Measurements from ENCODE around the gene S1PR4.

GRCh38 chr19:3189702-3190469 lies 11.3 kb downstream of the S1PR4 start:
- TF ChIP-seq, protein P1, sequence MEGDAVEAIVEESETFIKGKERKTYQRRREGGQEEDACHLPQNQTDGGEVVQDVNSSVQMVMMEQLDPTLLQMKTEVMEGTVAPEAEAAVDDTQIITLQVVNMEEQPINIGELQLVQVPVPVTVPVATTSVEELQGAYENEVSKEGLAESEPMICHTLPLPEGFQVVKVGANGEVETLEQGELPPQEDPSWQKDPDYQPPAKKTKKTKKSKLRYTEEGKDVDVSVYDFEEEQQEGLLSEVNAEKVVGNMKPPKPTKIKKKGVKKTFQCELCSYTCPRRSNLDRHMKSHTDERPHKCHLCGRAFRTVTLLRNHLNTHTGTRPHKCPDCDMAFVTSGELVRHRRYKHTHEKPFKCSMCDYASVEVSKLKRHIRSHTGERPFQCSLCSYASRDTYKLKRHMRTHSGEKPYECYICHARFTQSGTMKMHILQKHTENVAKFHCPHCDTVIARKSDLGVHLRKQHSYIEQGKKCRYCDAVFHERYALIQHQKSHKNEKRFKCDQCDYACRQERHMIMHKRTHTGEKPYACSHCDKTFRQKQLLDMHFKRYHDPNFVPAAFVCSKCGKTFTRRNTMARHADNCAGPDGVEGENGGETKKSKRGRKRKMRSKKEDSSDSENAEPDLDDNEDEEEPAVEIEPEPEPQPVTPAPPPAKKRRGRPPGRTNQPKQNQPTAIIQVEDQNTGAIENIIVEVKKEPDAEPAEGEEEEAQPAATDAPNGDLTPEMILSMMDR (IDR thresholded peaks at IDR 0.05; ENCODE audit: control extremely low read depth in 1 of 3, insufficient read depth in 1 of 3, low read depth in 1 of 3, low read length in 3 of 3): no peak
- TF ChIP-seq EP300 (IDR thresholded peaks at IDR 0.05; ENCODE audit: borderline replicate concordance in 1 of 2, low read depth in 2 of 2, low read length in 2 of 2): no peak
- TF ChIP-seq TCF12 (IDR thresholded peaks at IDR 0.05; ENCODE audit: low read depth, low read length): no peak
- TF ChIP-seq POLR2A (IDR thresholded peaks at IDR 0.05; ENCODE audit: control extremely low read depth in 1 of 2, low read depth in 2 of 2, low read length in 2 of 2): no peak
- TF ChIP-seq MAX (IDR thresholded peaks at IDR 0.05): no peak
- no peak for TF ChIP-seq SP1 (IDR thresholded peaks at IDR 0.05; ENCODE audit: low read depth, low read length)
- no peak for TF ChIP-seq SIX5 (IDR thresholded peaks at IDR 0.05; ENCODE audit: low read depth, low read length)
